ENCODE measurements around the gene RNASE2. TPM values are rescaled to one million over a fixed set of nuclear protein-coding genes. Genes with fewer than 3 reads are reported as not detected.
A peak's percentile ranks its signal among the peaks of the same experiment; 100 is the strongest.

RNASE2 gene
- polyA plus RNA-seq, 1 donor from 2014 or later, result 0.45 TPM

DNA sequence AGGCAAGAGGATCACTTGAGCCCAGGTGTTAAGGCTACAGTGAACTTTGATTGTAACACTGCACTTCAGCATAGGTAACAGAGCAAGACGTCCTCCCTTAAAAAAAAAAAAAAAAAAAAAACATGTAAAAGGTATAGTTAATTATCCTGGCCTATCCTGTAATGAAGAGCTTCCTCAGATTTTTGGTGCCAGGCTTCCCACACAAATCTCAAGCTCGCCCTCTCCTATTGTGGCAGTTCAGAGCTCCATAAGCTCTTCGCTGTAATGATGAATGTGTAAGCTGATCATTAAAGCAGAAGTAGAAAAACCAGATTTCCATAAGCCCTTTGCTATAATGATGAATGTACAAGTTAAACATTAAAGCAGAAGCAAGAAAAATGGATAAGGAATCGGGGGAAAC, 41.8 kb downstream of the RNASE2 start:
- H3K4me3 Mint-ChIP-seq, result no peak overlapping the region
- no peak overlapping the region for H3K27ac Mint-ChIP-seq
- no peaks in the 10 kb centered on the region for H3K9me3 Mint-ChIP-seq
- no peaks in the 10 kb centered on the region for H3K36me3 Mint-ChIP-seq
- H3K27me3 Mint-ChIP-seq, result no peaks in the 10 kb centered on the region
- peaks cover 0 to 3% (median 0%) of the 10 kb centered on the region in 3 donors for H3K4me1 Mint-ChIP-seq

DNA sequence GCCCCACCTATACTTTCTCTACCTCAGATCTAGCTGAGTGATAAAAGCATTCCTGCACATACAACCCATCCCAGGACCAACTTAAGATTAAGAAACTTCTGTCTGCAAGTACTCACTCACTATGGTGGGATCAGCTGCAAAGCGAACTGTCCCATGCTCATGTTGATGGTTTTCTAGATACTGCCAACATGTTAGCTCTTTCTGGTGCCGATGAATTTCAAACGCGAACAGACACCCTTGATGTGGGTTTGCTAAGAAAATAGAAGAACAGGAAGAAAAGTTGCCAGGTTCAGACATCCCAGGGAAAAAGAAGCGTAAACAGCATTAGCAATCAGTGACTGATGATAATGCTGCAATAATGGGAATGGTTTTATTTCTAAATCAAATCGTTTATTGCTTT, 42.3 kb downstream of the RNASE2 start:
- Mint-ChIP-seq H3K27ac (no peak overlapping the region), H3K4me1 (peaks cover 0 to 3% (median 0%) of the 10 kb centered on the region in 3 donors), H3K4me3 (no peak overlapping the region), H3K9me3 (no peaks in the 10 kb centered on the region), H3K27me3 (no peaks in the 10 kb centered on the region), H3K36me3 (no peaks in the 10 kb centered on the region)

GRCh38 chr14:20998139-20998538, 42.9 kb downstream of the RNASE2 start:
- H3K27ac Mint-ChIP-seq, result no peak overlapping the region
- peaks cover 0 to 3% (median 0%) of the 10 kb centered on the region in 3 donors for H3K4me1 Mint-ChIP-seq
- H3K36me3 Mint-ChIP-seq, result no peaks in the 10 kb centered on the region
- no peaks in the 10 kb centered on the region for H3K9me3 Mint-ChIP-seq
- no peaks in the 10 kb centered on the region for H3K27me3 Mint-ChIP-seq
- H3K4me3 Mint-ChIP-seq, result no peak overlapping the region

DNA sequence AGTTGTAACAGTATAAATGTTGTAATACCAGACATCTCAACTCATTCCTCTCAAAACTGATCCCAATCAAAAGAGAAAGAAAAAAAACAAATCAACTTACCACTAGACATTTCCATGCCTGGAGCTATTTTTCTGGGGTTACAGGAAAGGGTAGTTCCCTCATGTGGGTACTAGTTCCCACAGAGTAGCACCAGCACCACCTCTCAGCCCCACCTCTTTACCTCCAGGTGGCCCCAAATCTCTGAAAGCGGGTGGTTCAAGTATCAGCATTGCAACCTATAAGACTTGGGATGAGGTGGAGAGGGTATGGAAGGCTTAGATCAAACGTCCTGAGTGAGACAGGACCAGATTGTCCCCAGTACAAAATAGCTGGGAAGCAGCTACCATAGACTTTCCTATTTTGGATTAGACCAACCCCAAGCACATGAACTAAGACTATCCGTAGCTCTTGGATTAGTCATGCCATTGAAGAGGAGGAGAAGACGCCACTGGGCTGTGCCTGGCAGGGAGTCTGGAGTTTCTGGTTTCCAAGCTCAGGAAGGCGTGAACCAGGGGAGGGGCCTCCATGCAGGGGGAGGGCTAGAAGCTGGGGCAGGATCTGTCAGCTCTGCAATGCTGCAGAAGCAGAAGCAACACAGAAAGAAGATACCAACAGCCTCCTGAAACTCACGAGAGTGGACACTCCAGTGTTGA, 43.5 kb downstream of the RNASE2 start, which contains the start of gene SLC39A2:
TSS of gene SLC39A2 (plus strand) at position 620 of the 693 bp plus-strand sequence. CDS start 154 bp downstream, outside the sequence.
- peak within 1 kb of the TSS in 1 of 3 donors; percentile 4 for H3K27ac Mint-ChIP-seq
- no peaks in the 10 kb centered on the region for H3K27me3 Mint-ChIP-seq
- no peak within 1 kb of the TSS for H3K4me3 Mint-ChIP-seq
- no peaks in the 10 kb centered on the region for H3K9me3 Mint-ChIP-seq
- H3K36me3 Mint-ChIP-seq, result no peaks in the 10 kb centered on the region
- H3K4me1 Mint-ChIP-seq, result peaks cover 0 to 3% (median 0%) of the 10 kb centered on the region in 3 donors

DNA sequence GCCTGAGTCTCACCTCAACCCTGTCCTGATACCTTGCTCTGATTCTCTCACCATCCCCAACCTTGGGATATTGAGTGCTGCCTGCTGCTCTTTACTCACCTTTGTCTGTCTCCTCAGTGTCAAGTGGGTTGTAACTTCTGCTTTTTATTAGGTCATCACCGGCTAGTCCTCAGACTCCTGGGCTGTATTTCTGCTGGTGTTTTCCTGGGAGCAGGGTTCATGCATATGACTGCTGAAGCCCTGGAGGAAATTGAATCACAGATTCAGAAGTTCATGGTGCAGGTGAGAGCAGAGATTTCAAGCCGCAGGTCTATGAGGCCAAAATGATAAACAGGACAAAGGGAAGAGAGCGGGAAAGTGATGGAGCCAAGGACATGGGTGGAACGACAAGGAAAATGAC, 44.3 kb downstream of the RNASE2 start:
- Mint-ChIP-seq H3K4me1 (peaks cover 0 to 3% (median 0%) of the 10 kb centered on the region in 3 donors), H3K27me3 (no peaks in the 10 kb centered on the region)

GRCh38 chr14:21001218-21001617, 45.9 kb downstream of the RNASE2 start:
- Mint-ChIP-seq H3K9me3 (no peaks in the 10 kb centered on the region), H3K4me1 (no peaks in the 10 kb centered on the region), H3K27me3 (no peaks in the 10 kb centered on the region), H3K4me3 (no peak overlapping the region), H3K27ac (peak overlapping the region in 1 of 3 donors; percentile 68), H3K36me3 (no peaks in the 10 kb centered on the region)

More for the DNA sequence above, 44.3 kb downstream of the RNASE2 start:
- Mint-ChIP-seq H3K27ac (peak overlapping the region in 1 of 3 donors; percentile 4), H3K4me3 (no peak overlapping the region), H3K36me3 (no peaks in the 10 kb centered on the region), H3K9me3 (no peaks in the 10 kb centered on the region)

DNA sequence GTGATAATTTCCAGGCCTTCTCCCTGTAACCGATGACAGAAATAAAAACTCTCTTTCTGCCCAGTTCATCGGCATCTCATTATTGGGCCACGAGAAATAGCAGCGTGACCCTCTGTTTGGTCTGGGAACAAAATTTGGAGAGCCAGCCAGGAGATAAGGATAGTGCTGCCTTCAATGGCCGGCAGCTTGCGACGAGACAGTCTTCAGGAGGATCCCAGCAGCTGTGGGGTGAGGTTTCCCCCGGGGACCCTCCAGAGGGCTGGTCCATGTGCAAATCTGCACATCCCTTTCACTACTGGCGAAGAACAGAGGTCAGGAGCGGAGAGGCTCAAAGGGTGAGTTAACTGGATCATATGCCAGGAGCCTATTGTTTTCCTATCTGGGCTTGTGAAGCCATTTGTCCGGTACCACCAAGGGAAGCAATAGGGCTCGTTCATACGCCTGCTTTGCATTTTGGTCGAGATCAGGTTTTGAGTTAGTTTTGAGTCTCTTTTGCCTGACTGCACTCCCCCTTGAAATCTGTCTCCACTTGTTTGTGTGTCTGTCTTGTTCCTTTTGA, 48.6 kb downstream of the RNASE2 start:
- no peaks in the 10 kb centered on the region for H3K36me3 Mint-ChIP-seq
- H3K4me3 Mint-ChIP-seq, result no peak overlapping the region

More for the DNA sequence above, 48.6 kb downstream of the RNASE2 start:
- Mint-ChIP-seq H3K27ac (no peak overlapping the region), H3K27me3 (no peaks in the 10 kb centered on the region), H3K9me3 (no peaks in the 10 kb centered on the region), H3K4me1 (no peaks in the 10 kb centered on the region)

Other genes with a start within 250 kb of the RNASE2 start
- gene EDDM3A, start 209.6 kb upstream of the RNASE2 start, polyA plus RNA-seq, result not detected
- gene EDDM3B, start 187.1 kb upstream of the RNASE2 start, polyA plus RNA-seq, result not detected
- gene RNASE6, start 174.2 kb upstream of the RNASE2 start, polyA plus RNA-seq, result 84.5 TPM
- not detected for gene RNASE1, start 152.6 kb upstream of the RNASE2 start, polyA plus RNA-seq
- gene RNASE3, start 64.1 kb upstream of the RNASE2 start, polyA plus RNA-seq, result not detected
- 40.6 TPM for gene METTL17, start 34.5 kb downstream of the RNASE2 start, polyA plus RNA-seq
- gene SLC39A2, start 43.8 kb downstream of the RNASE2 start, polyA plus RNA-seq, result not detected
- 4.9 TPM for gene NDRG2, start 69.6 kb downstream of the RNASE2 start, polyA plus RNA-seq
- not detected for gene TPPP2, start 74.7 kb downstream of the RNASE2 start, polyA plus RNA-seq
- gene RNASE13, start 79.3 kb downstream of the RNASE2 start, polyA plus RNA-seq, result not detected
- not detected for gene RNASE7, start 86.9 kb downstream of the RNASE2 start, polyA plus RNA-seq
- not detected for gene RNASE8, start 102.3 kb downstream of the RNASE2 start, polyA plus RNA-seq
- gene ARHGEF40, start 114.8 kb downstream of the RNASE2 start, polyA plus RNA-seq, result not detected
- gene ZNF219, start 143.2 kb downstream of the RNASE2 start, polyA plus RNA-seq, result 1.0 TPM
- gene TMEM253, start 145.6 kb downstream of the RNASE2 start, polyA plus RNA-seq, result not detected
- gene OR5AU1, start 200.6 kb downstream of the RNASE2 start, polyA plus RNA-seq, result not detected

Data from IgD-negative memory B cell (primary cell).